K562 (cell line): ENCODE data around the gene SLC5A2. TPM values are rescaled to one million over a fixed set of nuclear protein-coding genes. Genes with fewer than 3 reads are reported as not detected.

Source experiments
- ATAC-seq: fragments of 200-7000 bp; cut with Tn5 transposase; 3 replicates; pipeline ENCODE4 v1.9.1; 2020; ENCODE audit warnings: moderate library complexity
- BruUV-seq: library from RNA; stranded (reverse); fragments of 400-500 nt; replicated peaks from 2 replicates; lab custom pipeline; 2021; lab: Mats Ljungman, UMichigan
- CTCF ChIA-PET: fragments of 300-600 bp; formaldehyde crosslinking; extraction: SDS; loops from one replicate; lab custom pipeline; 2021; ENCODE audit warnings: low intra/inter-chr PET ratio; lab: Yijun Ruan, JAX
- POLR2A ChIA-PET: fragments of 300-600, 350-650 bp; sonication (Branson Sonifier 250); formaldehyde crosslinking; extraction: SDS; loops from one replicate; lab custom pipeline; 2021; ENCODE audit warnings: antibody characterized with exemption, inconsistent platforms; lab: Yijun Ruan, JAX
- DNase-seq, 4 experiments: peaks; one replicate each; pipeline versions ENCODE4 v3.0.0 to v3.0.0-alpha.2; 2011 to 2018; ENCODE audit warnings: low spot score in 3 of 4, mixed read lengths in 3 of 4; ENCODE audit errors: extremely low read depth in 1 of 4
- FAIRE-seq: peaks from 2 replicates; lab custom pipeline; 2011; peaks lifted over from hg19 to GRCh38; lab: Jason Lieb, UNC
- H2AFZ ChIP-seq: 2 replicates; pipeline ENCODE4 v1.6.0; 2011; ENCODE audit warnings: low read depth, low read length, control low read depth, inconsistent platforms
- H3K27ac ChIP-seq: fragments of 200-600 bp; 3 replicates; pipeline ENCODE4 v1.8.0; 2011; ENCODE audit warnings: low read depth, mild to moderate bottlenecking, control low read depth, inconsistent platforms, low read length, moderate library complexity, mixed read lengths; ENCODE audit errors: extremely low read depth
- H3K27me3 ChIP-seq, 2 experiments: fragments of 300-600 bp in 1 of 2; 2 replicates in 1 of 2; 3 replicates in 1 of 2; pipeline versions ENCODE4 v1.6.0 to v1.8.0; 2011; ENCODE audit warnings: inconsistent platforms in 2 of 2, low read length in 2 of 2, mild to moderate bottlenecking in 1 of 2, mixed read lengths in 1 of 2, moderate library complexity in 1 of 2; ENCODE audit not compliant: control insufficient read depth in 2 of 2, insufficient read depth in 2 of 2
- H3K36me3 ChIP-seq: fragments of 300-600 bp; 3 replicates; pipeline ENCODE4 v1.8.0; 2011; ENCODE audit warnings: mild to moderate bottlenecking, low read length, inconsistent platforms; ENCODE audit not compliant: control insufficient read depth, insufficient read depth
- H3K4me1 ChIP-seq, 2 experiments: fragments of 200-600 bp in 1 of 2; replicated peaks in 1 of 2; 2 replicates in 1 of 2; 3 replicates in 1 of 2; pipeline versions ENCODE4 v1.5.1 to v1.8.0; 2011; ENCODE audit warnings: inconsistent platforms in 2 of 2, low read length in 2 of 2, mild to moderate bottlenecking in 1 of 2, mixed read lengths in 1 of 2, moderate library complexity in 1 of 2; ENCODE audit not compliant: control insufficient read depth in 2 of 2, insufficient read depth in 2 of 2
- H3K4me2 ChIP-seq: 2 replicates; pipeline ENCODE4 v1.6.1; 2011; ENCODE audit warnings: low read length, control low read depth, inconsistent platforms, mixed read lengths; ENCODE audit not compliant: insufficient read depth
- H3K4me3 ChIP-seq: fragments of 200-600 bp; sonication (generic), shearing (Covaris generic); 2 replicates; pipeline ENCODE4 v1.5.1; 2016; ENCODE audit warnings: control low read depth, inconsistent platforms
- H3K79me2 ChIP-seq: fragments of 200-600 bp; 3 replicates; pipeline ENCODE4 v1.8.0; 2011; ENCODE audit warnings: low read length, inconsistent platforms; ENCODE audit not compliant: control insufficient read depth, insufficient read depth
- H3K9ac ChIP-seq, 2 experiments: 2 replicates each; pipeline versions ENCODE4 v1.6.0 to v1.6.1; 2011; ENCODE audit warnings: low read depth in 2 of 2, low read length in 2 of 2, control low read depth in 1 of 2, inconsistent platforms in 1 of 2, mild to moderate bottlenecking in 1 of 2, mixed read lengths in 1 of 2; ENCODE audit not compliant: insufficient read depth in 1 of 2
- H3K9me1 ChIP-seq: one replicate; pipeline ENCODE4 v1.6.0; 2011; ENCODE audit warnings: inconsistent platforms, mild to moderate bottlenecking, low read length, moderate library complexity; ENCODE audit not compliant: control insufficient read depth, insufficient read depth
- H3K9me3 ChIP-seq: replicated peaks from 2 replicates; pipeline ENCODE4 v1.5.1; 2011; ENCODE audit warnings: low read depth, low read length, inconsistent platforms; ENCODE audit not compliant: control insufficient read depth, insufficient read depth
- H4K20me1 ChIP-seq: replicated peaks from 2 replicates; pipeline ENCODE4 v1.6.1; 2011; ENCODE audit warnings: low read length, inconsistent platforms, mixed read lengths; ENCODE audit not compliant: control insufficient read depth, insufficient read depth
- FUS ChIP-seq: fragments of 200-400 bp; formaldehyde crosslinking; optimal IDR thresholded peaks from 2 replicates; pipeline ENCODE3; 2017; ENCODE audit warnings: low read depth, low read length
- POLR2G ChIP-seq: fragments of 200-400 bp; formaldehyde crosslinking; IDR thresholded peaks from 2 replicates; pipeline ENCODE4 v1.6.1; 2017; ENCODE audit warnings: low read depth, mild to moderate bottlenecking, antibody characterized with exemption, low read length, moderate library complexity
- RBM22 ChIP-seq: fragments of 200-400 bp; formaldehyde crosslinking; IDR thresholded peaks from 2 replicates; pipeline ENCODE4 v1.6.1; 2018; ENCODE audit warnings: low read length, low read depth; ENCODE audit not compliant: poor library complexity, severe bottlenecking
- RNF219 ChIP-seq: fragments of 250-450 bp; sonication (Bioruptor Pico); IDR thresholded peaks from 2 replicates; pipeline ENCODE4 v1.5.0; 2022; ENCODE audit warnings: mild to moderate bottlenecking
- SMARCC2 ChIP-seq: fragments of 450-650 bp; IDR thresholded peaks from 2 replicates; pipeline ENCODE4 v1.6.1; 2017; ENCODE audit warnings: antibody characterized with exemption, moderate library complexity, mild to moderate bottlenecking, low read depth
- SOX6 ChIP-seq: fragments of 450-650 bp; IDR thresholded peaks from 2 replicates; pipeline ENCODE4 v1.6.1; 2014; ENCODE audit warnings: mild to moderate bottlenecking
- XRCC3 ChIP-seq: fragments of 450-650 bp; IDR thresholded peaks from 2 replicates; pipeline ENCODE4 v1.6.1; 2017; ENCODE audit warnings: mild to moderate bottlenecking, moderate library complexity
- ZC3H8 ChIP-seq: fragments of 450-650 bp; IDR thresholded peaks from 2 replicates; pipeline ENCODE4 v1.6.1; 2017
- ZFP1 ChIP-seq: fragments of 450-650 bp; formaldehyde crosslinking; IDR thresholded peaks from 2 replicates; pipeline ENCODE4 v1.4.0; 2020; ENCODE audit warnings: mild to moderate bottlenecking, mixed read lengths
- ZNF197 ChIP-seq: fragments of 200-800 bp; sonication (Bioruptor generic); IDR thresholded peaks from 2 replicates; pipeline ENCODE4 v1.6.1; 2016; ENCODE audit warnings: low read depth, missing genetic modification characterization, missing compliant biosample characterization
- WGBS: fragments of 100-300 bp; shearing (Covaris generic); methylation state at CpG from one replicate; pipeline ENCODE4 v1.1.6; 2016; ENCODE audit warnings: low coverage, mixed read lengths; ENCODE audit not compliant: insufficient coverage; ENCODE audit errors: missing lambda C conversion rate; 5-methylcytosine and 5-hydroxymethylcytosine counted together
- in situ Hi-C: fragments of 300-500 bp; cut with MboI; formaldehyde crosslinking; loops from 4 replicates; pipeline ENCODE4 v1.15.0; 2018; ENCODE audit warnings: inconsistent platforms, mixed read lengths
- intact Hi-C: fragments of 100-400 bp; cut with micrococcal nuclease; formaldehyde crosslinking; loops from 2 replicates; pipeline ENCODE4 v1.14.2; 2022
- polyA plus RNA-seq, 8 experiments: library from polyadenylated mRNA; depleted of rRNA in 4 of 8; stranded (reverse) in 5 of 8; unstranded in 3 of 8; fragments of >200 nt; fragmentation: Nextera tagmentation in 2 of 8; fragmentation: Illumina TruSeq in 1 of 8; extraction: Ambion mirVana in 2 of 8; extraction: Trizol in 1 of 8; gene quantifications; 2 replicates each; pipeline versions ENCODE4 v1.2.1 to v1.2.3, GENCODE V29; 2011 to 2014; ENCODE audit warnings: inconsistent platforms in 1 of 8, missing spikeins in 1 of 8
- total RNA-seq, 7 experiments: library from RNA; depleted of rRNA in 6 of 7; stranded (reverse); fragments of >200 nt in 6 of 7; fragmentation: Illumina TruSeq in 2 of 7; extraction: Trizol in 2 of 7; gene quantifications; 2 replicates each; pipeline versions ENCODE4 v1.2.1 to v1.2.3, GENCODE V29; 2011 to 2021; ENCODE audit warnings: low replicate concordance in 1 of 7
- TF ChIP-seq, protein P1 (sequence below): sonication (generic); formaldehyde crosslinking; IDR thresholded peaks from 2 replicates; pipeline ENCODE4 v1.8.1; 2023; ENCODE audit warnings: mild to moderate bottlenecking, missing genetic modification reagents
- TF ChIP-seq, protein P2 (sequence below), 2 experiments: fragments of 450-650 bp; IDR thresholded peaks; 2 replicates each; pipeline ENCODE4 v1.6.1; 2016
- TF ChIP-seq, protein P3 (sequence below): fragments of 450-650 bp; formaldehyde crosslinking; IDR thresholded peaks from 2 replicates; pipeline ENCODE4 v1.4.0; 2020; ENCODE audit warnings: mild to moderate bottlenecking, mixed read lengths

The SLC5A2 gene
- total and polyA plus RNA-seq, 9 of the 15 experiments (the other 6 are each of a cell fraction or from before 2014, with no cell fraction given): 0.07 to 2.7 (median 2.2) TPM; not detected in 6

GRCh38 chr16:31486045-31486444 lies 3.1 kb downstream of the SLC5A2 start (continued):
- TF ChIP-seq SOX6 (no peak), FUS (no peak)

GRCh38 chr16:31487071-31487719 lies 4.3 kb downstream of the SLC5A2 start:
- no peak overlapping the region for H3K4me2 ChIP-seq
- H4K20me1 ChIP-seq: no peaks in the 10 kb centered on the region
- ChIA-PET POLR2A (interaction anchor here (0.8 to 4.3 kb wide), 5 partner anchors 8 to 389 kb away, joined by 3 to 20 read pairs (median 12); partner anchors contain the start of gene RUSF1), CTCF (no interaction called here)
- H2AFZ ChIP-seq: no peak overlapping the region
- no peak for FAIRE-seq
- no peaks in the 10 kb centered on the region for H3K79me2 ChIP-seq
- no peak overlapping the region for H3K27ac ChIP-seq
- H3K27me3 ChIP-seq: no peaks in the 10 kb centered on the region
- H3K9me3 ChIP-seq: no peaks in the 10 kb centered on the region
- ATAC-seq: no peak
- intact Hi-C loops: no loop called here
- H3K9me1 ChIP-seq: no peaks in the 10 kb centered on the region
- no TSS peak for BruUV-seq
- 93% methylated on average over 39 of the region's 48 CpGs for WGBS
- no peak overlapping the region for H3K4me3 ChIP-seq
- peaks cover 5 to 14% of the 10 kb centered on the region in 2 experiments; a peak in 3 of 5 replicates for H3K4me1 ChIP-seq
- in situ Hi-C loops: no loop called here
- H3K9ac ChIP-seq: no peak overlapping the region
- H3K36me3 ChIP-seq: peaks cover 15% of the 10 kb centered on the region; the same call in 2 of the 3 replicates
- no peak for DNase-seq
- TF ChIP-seq SMARCC2: no peak
- TF ChIP-seq XRCC3: no peak
- no peak for TF ChIP-seq ZC3H8
- TF ChIP-seq, protein P1, sequence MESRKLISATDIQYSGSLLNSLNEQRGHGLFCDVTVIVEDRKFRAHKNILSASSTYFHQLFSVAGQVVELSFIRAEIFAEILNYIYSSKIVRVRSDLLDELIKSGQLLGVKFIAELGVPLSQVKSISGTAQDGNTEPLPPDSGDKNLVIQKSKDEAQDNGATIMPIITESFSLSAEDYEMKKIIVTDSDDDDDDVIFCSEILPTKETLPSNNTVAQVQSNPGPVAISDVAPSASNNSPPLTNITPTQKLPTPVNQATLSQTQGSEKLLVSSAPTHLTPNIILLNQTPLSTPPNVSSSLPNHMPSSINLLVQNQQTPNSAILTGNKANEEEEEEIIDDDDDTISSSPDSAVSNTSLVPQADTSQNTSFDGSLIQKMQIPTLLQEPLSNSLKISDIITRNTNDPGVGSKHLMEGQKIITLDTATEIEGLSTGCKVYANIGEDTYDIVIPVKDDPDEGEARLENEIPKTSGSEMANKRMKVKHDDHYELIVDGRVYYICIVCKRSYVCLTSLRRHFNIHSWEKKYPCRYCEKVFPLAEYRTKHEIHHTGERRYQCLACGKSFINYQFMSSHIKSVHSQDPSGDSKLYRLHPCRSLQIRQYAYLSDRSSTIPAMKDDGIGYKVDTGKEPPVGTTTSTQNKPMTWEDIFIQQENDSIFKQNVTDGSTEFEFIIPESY: peak; percentile 39; the same call in 1 of the 2 replicates
- no peak for TF ChIP-seq ZFP1 (CRISPR knock-in tag)
- TF ChIP-seq, protein P2, sequence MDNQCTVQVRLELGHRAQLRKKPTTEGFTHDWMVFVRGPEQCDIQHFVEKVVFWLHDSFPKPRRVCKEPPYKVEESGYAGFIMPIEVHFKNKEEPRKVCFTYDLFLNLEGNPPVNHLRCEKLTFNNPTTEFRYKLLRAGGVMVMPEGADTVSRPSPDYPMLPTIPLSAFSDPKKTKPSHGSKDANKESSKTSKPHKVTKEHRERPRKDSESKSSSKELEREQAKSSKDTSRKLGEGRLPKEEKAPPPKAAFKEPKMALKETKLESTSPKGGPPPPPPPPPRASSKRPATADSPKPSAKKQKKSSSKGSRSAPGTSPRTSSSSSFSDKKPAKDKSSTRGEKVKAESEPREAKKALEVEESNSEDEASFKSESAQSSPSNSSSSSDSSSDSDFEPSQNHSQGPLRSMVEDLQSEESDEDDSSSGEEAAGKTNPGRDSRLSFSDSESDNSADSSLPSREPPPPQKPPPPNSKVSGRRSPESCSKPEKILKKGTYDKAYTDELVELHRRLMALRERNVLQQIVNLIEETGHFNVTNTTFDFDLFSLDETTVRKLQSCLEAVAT (IDR thresholded peaks at IDR 0.05): no peak
- TF ChIP-seq ZNF197 (CRISPR knock-in tag): no peak
- peak; percentile 82 for TF ChIP-seq RBM22
- TF ChIP-seq, protein P3, sequence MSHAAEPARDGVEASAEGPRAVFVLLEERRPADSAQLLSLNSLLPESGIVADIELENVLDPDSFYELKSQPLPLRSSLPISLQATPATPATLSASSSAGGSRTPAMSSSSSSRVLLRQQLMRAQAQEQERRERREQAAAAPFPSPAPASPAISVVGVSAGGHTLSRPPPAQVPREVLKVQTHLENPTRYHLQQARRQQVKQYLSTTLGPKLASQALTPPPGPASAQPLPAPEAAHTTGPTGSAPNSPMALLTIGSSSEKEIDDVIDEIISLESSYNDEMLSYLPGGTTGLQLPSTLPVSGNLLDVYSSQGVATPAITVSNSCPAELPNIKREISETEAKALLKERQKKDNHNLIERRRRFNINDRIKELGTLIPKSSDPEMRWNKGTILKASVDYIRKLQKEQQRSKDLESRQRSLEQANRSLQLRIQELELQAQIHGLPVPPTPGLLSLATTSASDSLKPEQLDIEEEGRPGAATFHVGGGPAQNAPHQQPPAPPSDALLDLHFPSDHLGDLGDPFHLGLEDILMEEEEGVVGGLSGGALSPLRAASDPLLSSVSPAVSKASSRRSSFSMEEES (CRISPR knock-in tag): no peak
- TF ChIP-seq POLR2G: peak; percentile 71
- no peak for TF ChIP-seq RNF219 (CRISPR knock-in tag)
